Tibial nerve (tissue), 4 donors: Measurements from ENCODE around the gene TRIM50. TPM values are rescaled to one million over a fixed set of nuclear protein-coding genes. Genes with fewer than 3 reads are reported as not detected.
"Not testable (repeated sequence)": the region's sequence is repeated elsewhere in the genome, so short reads cannot be mapped to it uniquely, and the experiment has no call there.

Source experiments
- DNase-seq, 2 donors: peaks; one replicate each; pipeline ENCODE4 v3.0.0-alpha.2; 2019; ENCODE audit warnings: low spot score in 2 of 2
- H3K27ac ChIP-seq, 4 donors: fragments of 200-600 bp; sonication (generic) in 3 of 4; one replicate each; pipeline ENCODE4 v1.5.1; 2017 to 2019; ENCODE audit warnings: mild to moderate bottlenecking in 1 of 4
- H3K27me3 ChIP-seq, 2 donors: fragments of 200-600 bp; sonication (generic) in 1 of 2; one replicate each; pipeline versions ENCODE4 v1.5.1 to v1.6.0; 2017 to 2019
- H3K36me3 ChIP-seq, 3 donors: fragments of 200-600 bp; sonication (generic); one replicate each; pipeline ENCODE4 v1.5.1; 2018 to 2019
- H3K4me1 ChIP-seq, 4 donors: fragments of 200-600 bp; sonication (generic) in 3 of 4; one replicate each; pipeline ENCODE4 v1.5.1; 2017 to 2019
- H3K4me3 ChIP-seq, 4 donors: fragments of 200-600 bp; sonication (generic) in 3 of 4; one replicate each; pipeline ENCODE4 v1.5.1; 2017 to 2019; ENCODE audit warnings: mild to moderate bottlenecking in 1 of 4, moderate library complexity in 1 of 4
- H3K9me3 ChIP-seq, 4 donors: fragments of 200-600 bp; sonication (generic) in 3 of 4; one replicate each; pipeline ENCODE4 v1.5.1; 2017 to 2019
- EP300 ChIP-seq, 2 donors: sonication (generic); formaldehyde crosslinking; IDR thresholded peaks; one replicate each; pipeline ENCODE4 v1.6.1; 2017; ENCODE audit warnings: antibody characterized with exemption in 2 of 2, mild to moderate bottlenecking in 1 of 2
- POLR2A ChIP-seq, 2 donors: fragments of 450-650 bp; IDR thresholded peaks; one replicate each; pipeline ENCODE4 v1.6.1; 2017; ENCODE audit warnings: antibody characterized with exemption in 2 of 2, mild to moderate bottlenecking in 2 of 2, moderate library complexity in 2 of 2
- WGBS, 2 donors: methylation state at CpG; one replicate each; pipeline ENCODE4 v1.1.5; 2018; 5-methylcytosine and 5-hydroxymethylcytosine counted together
- total RNA-seq, 4 donors: library from RNA; depleted of rRNA; stranded (reverse); fragments of >200 nt; gene quantifications; one replicate each; pipeline ENCODE4 v1.1.0, GENCODE V29; 2016
- TF ChIP-seq, protein P1 (sequence below), 5 experiments: fragments of 200-600 bp in 3 of 5; fragments of 450-650 bp in 2 of 5; sonication (generic) in 3 of 5; IDR thresholded peaks; one replicate each; pipeline ENCODE4 v1.5.1; 2016 to 2019; ENCODE audit warnings: antibody characterized with exemption in 5 of 5, mild to moderate bottlenecking in 3 of 5, moderate library complexity in 2 of 5

Gene TRIM50
- total RNA-seq, 4 donors from 2014 or later, result 0.20 to 0.84 TPM; not detected in 2

DNA sequence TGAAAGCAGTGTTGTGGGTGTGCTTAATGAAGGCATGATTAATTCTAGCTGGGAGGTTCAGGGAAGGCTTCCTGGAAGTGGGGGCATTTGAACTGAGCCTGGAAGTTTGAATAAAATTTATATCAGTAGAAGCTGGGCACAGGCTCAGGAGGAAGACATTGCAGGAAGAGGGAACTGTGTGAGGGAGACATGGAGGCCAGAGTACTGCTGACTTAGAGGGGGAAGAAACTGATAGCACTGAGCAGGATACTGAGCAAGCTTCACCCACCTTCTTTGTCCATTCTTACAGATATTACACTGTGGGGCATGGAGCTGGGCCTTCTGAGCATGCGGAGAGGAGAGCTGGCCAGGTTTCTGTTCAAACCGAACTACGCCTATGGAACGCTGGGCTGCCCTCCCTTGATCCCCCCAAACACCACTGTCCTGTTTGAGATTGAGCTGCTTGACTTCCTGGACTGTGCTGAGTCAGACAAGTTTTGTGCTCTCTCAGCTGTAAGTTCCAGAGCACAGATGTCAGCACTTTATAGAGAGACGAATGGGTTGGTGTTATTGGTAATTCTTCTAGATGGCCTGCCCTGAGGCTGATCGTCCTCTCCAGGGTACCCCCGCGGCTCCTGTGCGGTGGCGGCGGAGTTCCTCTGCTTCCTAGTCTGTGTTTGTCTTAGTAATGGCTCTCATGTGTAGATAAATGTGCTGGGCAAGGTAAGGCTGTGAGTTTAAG is 2.1 kb upstream of the TRIM50 start:
- DNase-seq, result no peak
- 13 to 20% methylated on average over 11 of the region's 11 CpGs for WGBS, 2 donors
- no peaks in the 10 kb centered on the region for H3K27me3 ChIP-seq
- no peaks in the 10 kb centered on the region for H3K36me3 ChIP-seq
- no peak overlapping the region for H3K27ac ChIP-seq
- no peak overlapping the region for H3K4me3 ChIP-seq
- no peaks in the 10 kb centered on the region for H3K4me1 ChIP-seq
- H3K9me3 ChIP-seq, result no peaks in the 10 kb centered on the region
- TF ChIP-seq EP300 (IDR thresholded peaks at IDR 0.05), result no peak
- TF ChIP-seq, protein P1, sequence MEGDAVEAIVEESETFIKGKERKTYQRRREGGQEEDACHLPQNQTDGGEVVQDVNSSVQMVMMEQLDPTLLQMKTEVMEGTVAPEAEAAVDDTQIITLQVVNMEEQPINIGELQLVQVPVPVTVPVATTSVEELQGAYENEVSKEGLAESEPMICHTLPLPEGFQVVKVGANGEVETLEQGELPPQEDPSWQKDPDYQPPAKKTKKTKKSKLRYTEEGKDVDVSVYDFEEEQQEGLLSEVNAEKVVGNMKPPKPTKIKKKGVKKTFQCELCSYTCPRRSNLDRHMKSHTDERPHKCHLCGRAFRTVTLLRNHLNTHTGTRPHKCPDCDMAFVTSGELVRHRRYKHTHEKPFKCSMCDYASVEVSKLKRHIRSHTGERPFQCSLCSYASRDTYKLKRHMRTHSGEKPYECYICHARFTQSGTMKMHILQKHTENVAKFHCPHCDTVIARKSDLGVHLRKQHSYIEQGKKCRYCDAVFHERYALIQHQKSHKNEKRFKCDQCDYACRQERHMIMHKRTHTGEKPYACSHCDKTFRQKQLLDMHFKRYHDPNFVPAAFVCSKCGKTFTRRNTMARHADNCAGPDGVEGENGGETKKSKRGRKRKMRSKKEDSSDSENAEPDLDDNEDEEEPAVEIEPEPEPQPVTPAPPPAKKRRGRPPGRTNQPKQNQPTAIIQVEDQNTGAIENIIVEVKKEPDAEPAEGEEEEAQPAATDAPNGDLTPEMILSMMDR (IDR thresholded peaks at IDR 0.05), result no peak
- no peak for TF ChIP-seq POLR2A (IDR thresholded peaks at IDR 0.05)

DNA sequence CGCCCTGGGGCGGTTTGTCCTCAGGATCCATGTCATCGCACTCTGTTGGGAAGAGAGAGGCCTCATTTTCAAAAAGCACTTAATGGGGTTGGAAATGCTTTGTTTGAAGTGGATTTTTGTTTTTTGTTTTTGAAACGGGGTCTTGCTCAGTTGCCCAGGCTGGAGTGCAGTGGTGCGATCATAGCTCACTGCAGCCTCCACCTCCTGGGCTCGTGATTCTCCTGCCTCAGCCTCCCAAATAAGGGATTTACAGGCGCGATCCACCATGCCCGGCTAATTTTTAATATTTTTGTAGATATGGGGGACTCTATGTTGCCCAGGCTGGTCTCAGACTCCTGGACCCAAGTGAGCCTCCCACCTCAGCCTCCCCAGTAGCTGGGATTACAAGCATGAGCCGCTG is 814 bp upstream of the TRIM50 start:
- Histone ChIP-seq H3K27me3 (no peaks in the 10 kb centered on the region), H3K36me3 (no peaks in the 10 kb centered on the region), H3K27ac (no peak overlapping the region), H3K9me3 (no peaks in the 10 kb centered on the region), H3K4me3 (no peak overlapping the region), H3K4me1 (peaks cover 0 to 8% (median 0%) of the 10 kb centered on the region in 4 donors)
- no peak for TF ChIP-seq EP300 (IDR thresholded peaks at IDR 0.05)
- TF ChIP-seq, protein P1 (IDR thresholded peaks at IDR 0.05), result no peak
- no peak for TF ChIP-seq POLR2A (IDR thresholded peaks at IDR 0.05)
- WGBS, 2 donors, result 94 to 97% methylated on average over 10 of the region's 10 CpGs
- DNase-seq, result no peak

DNA sequence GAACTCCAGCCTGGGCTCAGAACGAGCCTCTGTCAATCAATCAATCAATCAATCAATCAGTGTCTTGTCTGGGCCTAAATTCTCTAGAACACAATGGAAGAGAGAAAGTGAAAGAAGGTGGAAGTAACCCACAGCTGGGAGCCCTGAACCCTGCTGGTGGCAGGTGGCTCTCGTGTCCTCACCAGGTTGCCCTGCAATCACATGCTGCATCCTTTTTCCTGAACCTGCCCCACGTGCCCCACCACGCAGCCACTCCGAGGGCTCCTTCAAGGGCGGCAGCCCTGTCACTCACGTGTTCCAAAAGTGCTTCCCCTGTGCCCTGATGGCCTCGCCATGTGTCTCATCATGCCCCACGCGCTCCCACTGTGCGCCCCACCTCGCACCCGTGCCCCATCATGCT is 433 bp downstream of the TRIM50 start:
- WGBS, 2 donors, result 85 to 87% methylated on average over 8 to 13 of the region's 13 CpGs
- H3K4me1 ChIP-seq, result not testable (repeated sequence)

DNA sequence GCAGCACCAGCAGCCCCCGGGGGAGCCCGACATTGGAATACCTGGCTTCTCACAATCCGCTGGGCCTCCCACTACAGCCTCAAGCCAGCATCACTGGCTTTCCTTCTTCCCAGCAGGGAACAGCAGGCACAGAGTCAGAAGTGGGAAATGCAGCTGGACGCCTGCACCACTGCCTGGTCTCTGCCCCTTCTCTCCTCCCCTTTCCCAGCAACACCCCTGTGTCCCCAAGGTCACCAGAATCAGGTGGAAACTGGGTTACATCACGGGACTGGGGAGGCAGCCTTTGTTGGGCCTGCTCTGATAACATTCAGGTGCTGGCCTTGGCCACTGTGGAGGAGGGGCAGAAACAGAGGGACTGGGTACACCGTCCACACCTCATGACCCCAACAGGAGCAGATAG is 2.5 kb downstream of the TRIM50 start:
- not testable (repeated sequence) for H3K4me1 ChIP-seq, H3K4me3 ChIP-seq, H3K27ac ChIP-seq, H3K27me3 ChIP-seq, H3K9me3 ChIP-seq, DNase-seq, H3K36me3 ChIP-seq
- WGBS, 2 donors, result 86 to 98% methylated on average over 5 to 6 of the region's 6 CpGs

More for the DNA sequence above, 433 bp downstream of the TRIM50 start:
- not testable (repeated sequence) for H3K4me3 ChIP-seq, H3K36me3 ChIP-seq, H3K9me3 ChIP-seq, H3K27ac ChIP-seq, H3K27me3 ChIP-seq, DNase-seq

DNA sequence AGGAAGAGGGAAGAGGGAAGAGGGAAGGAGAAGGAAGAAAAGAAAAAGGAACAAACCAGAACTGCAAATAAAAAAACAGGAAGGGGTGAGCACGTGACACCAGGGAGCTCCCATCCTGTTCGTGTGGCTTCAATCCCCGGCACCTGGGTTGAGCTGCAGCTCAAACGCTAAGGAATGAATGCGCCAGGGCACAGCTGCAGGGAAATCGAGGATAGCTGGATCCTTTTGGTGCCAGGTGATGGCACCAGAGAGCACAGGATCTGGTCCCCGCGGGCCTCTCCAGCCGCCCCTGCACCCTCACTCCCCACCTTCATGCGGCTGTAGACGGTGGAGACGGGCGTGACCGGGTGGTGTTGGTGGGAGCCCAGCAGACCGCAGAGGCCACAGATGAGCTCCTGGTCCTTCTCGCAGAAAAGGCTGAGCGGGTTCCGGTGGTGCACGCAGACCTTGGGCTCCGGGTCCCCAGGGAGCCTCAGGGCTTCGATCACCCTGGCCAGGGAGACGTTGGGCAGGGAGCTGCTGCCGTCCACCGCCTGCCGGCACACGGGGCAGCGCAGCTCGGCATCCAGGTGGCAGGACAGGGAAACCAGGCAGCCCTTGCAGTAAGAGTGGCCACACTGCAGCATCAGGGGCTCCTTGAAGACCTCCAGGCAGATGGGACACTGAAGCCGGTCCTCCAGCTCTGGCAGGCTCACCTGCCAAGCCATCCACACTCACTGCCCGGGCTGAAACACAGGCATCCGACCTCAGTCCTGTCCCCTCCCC is 3.6 kb downstream of the TRIM50 start:
- not testable (repeated sequence) for H3K9me3 ChIP-seq, H3K36me3 ChIP-seq, H3K27me3 ChIP-seq, H3K27ac ChIP-seq, H3K4me1 ChIP-seq
- 13 to 18% methylated on average over 17 to 20 of the region's 31 CpGs for WGBS, 2 donors
- H3K4me3 ChIP-seq, result peak overlapping the region in 2 of 4 donors; percentile 11 to 25
- TF ChIP-seq, protein P1 (IDR thresholded peaks at IDR 0.05), result peak in 4 of 5 experiments; percentile 24 to 39 (median 30)
- peak in 1 of 2 donors; percentile 29 for DNase-seq

DNA sequence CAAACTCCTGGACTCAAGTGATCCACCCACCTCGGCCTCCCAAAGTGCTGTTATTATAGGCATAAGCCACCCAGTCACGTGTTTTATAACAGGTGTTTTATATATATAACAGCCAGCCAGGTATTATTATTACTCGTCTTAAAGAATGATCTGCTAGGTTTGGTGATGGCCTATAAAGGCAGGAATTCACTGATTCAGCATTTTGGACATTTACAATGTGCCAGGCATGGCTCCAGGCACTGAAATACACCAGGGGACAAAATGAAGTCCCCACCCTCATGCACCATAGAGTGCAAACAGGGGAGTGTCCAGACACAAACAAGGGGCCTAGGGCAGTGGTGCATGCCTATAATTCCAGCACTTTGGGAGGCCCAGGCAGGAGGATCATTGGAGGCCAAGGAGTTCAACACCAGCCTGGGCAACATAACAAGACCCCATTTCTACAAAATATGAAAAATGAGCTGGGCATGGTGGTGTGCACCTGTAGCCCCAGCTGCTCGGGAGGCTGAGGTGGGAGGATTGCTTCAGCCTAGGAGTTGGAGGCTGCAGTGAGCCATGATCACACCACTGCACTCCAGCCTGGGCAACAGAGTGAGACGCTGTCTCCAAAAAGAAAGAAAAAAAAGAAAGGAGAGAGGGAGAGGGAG is 4.3 kb downstream of the TRIM50 start:
- not testable (repeated sequence) for H3K27ac ChIP-seq, H3K9me3 ChIP-seq, H3K27me3 ChIP-seq, H3K4me1 ChIP-seq, DNase-seq, H3K4me3 ChIP-seq, H3K36me3 ChIP-seq
- WGBS, 2 donors, result 82% methylated on average over 5 of the region's 5 CpGs

DNA sequence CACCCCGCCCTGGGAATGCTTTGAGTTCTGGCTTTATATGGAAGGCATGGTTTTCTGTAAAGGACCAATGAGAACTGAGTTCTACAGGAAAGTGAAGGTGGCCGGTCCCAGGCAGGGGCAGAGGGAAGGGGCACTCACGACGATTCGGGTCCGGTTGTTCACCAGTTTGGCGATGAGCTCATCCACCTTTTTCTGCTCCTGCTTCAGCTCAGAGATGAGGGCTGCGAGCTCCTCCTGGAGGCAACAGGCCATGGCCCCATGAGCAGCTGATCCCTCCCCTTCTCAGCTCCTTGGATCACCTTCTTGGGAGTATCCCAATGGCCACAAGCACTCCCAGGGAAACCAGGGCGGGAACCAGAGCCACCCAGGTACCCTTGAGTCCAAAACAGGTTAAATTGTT is 7.9 kb downstream of the TRIM50 start:
- H3K27me3 ChIP-seq, DNase-seq, H3K4me3 ChIP-seq, H3K4me1 ChIP-seq, H3K36me3 ChIP-seq, H3K27ac ChIP-seq, H3K9me3 ChIP-seq: not testable (repeated sequence)
- 69 to 74% methylated on average over 8 to 9 of the region's 9 CpGs for WGBS, 2 donors

DNA sequence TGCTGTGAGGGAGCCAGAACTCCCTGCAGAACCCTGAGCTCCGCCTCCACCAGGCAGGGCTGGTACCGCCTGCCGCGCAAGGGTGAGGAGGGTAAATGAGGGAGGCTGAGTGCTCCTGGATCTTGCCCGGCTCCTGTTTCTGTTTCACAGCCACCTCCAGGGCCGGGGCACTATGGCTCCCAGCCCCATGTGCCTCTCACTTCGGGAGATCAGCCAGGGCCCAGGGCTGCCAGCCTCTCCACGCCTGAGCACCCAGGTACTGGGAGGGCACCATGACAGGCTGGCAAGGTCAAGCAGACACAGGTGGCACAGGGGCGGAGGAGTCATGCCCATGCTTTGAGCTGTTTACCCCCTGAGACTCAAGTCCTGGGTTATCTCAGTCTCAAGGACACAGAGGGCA is 8.3 kb downstream of the TRIM50 start:
- DNase-seq, H3K27ac ChIP-seq: not testable (repeated sequence)

DNA sequence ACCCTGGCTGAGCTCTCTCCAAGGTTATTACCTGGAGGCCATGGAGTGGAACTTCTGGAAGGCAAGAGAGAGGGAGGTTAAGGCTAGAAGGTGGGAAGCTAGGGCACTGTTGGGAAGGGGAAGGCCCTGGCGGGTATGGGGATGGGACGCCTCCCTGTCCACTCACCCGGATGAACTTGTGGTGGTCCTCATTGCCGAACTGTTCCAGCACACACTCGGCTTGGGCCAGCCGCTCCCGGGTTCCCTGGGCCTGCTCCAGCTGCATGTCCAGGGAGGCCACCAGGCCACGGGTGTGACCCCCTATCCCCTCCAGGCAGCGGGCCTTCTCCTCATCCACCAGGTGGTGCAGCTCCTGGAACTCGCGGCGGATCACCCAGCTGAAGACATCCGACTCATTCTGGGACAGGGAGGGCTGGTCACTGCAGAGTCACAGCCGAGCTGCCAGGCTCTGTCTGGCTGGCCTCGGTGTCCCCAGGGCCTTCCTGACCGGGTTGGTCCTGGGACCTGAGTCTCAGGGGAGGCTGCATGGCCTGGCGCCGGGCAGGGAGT is 9.2 kb downstream of the TRIM50 start:
- H3K4me1 ChIP-seq, H3K4me3 ChIP-seq, H3K9me3 ChIP-seq, DNase-seq, H3K27ac ChIP-seq, H3K27me3 ChIP-seq, H3K36me3 ChIP-seq: not testable (repeated sequence)
- 76 to 78% methylated on average over 16 of the region's 18 CpGs for WGBS, 2 donors

More for the DNA sequence above, 8.3 kb downstream of the TRIM50 start:
- 59 to 68% methylated on average over 6 to 7 of the region's 9 CpGs for WGBS, 2 donors
- not testable (repeated sequence) for H3K9me3 ChIP-seq, H3K36me3 ChIP-seq, H3K27me3 ChIP-seq, H3K4me1 ChIP-seq, H3K4me3 ChIP-seq
